Heart right ventricle (tissue), 16 donors: ENCODE data around the gene HPN. TPM values are rescaled to one million over a fixed set of nuclear protein-coding genes. Genes with fewer than 3 reads are reported as not detected.

Experiments
- ATAC-seq, 8 donors: fragments of 200-7000 bp; cut with Tn5 transposase; one replicate each; pipeline ENCODE4 v1.9.1; 2020; ENCODE audit warnings: mild to moderate bottlenecking in 8 of 8, moderate library complexity in 8 of 8, moderate number of reproducible peaks in 1 of 8
- DNase-seq, 2 donors: peaks; one replicate each; pipeline ENCODE4 v3.0.0-alpha.2; 2020
- H3K27ac ChIP-seq, 10 donors: fragments of 200-600 bp; sonication (generic) in 2 of 10; one replicate each; pipeline versions ENCODE4 v1.5.0 to v1.8.0; 2020 to 2022; ENCODE audit warnings: mild to moderate bottlenecking in 3 of 10
- H3K27me3 ChIP-seq, 7 donors: fragments of 200-600 bp; one replicate each; pipeline ENCODE4 v1.8.0; 2021 to 2022; ENCODE audit warnings: mild to moderate bottlenecking in 2 of 7
- H3K36me3 ChIP-seq, 9 donors: fragments of 200-600 bp; sonication (generic) in 1 of 9; one replicate each; pipeline versions ENCODE4 v1.5.0 to v1.8.0; 2020 to 2022; ENCODE audit warnings: mild to moderate bottlenecking in 2 of 9
- H3K4me1 ChIP-seq, 9 donors: fragments of 200-600 bp; sonication (generic) in 1 of 9; one replicate each; pipeline versions ENCODE4 v1.5.0 to v1.8.0; 2020 to 2022; ENCODE audit warnings: mild to moderate bottlenecking in 4 of 9
- H3K4me3 ChIP-seq, 10 donors: fragments of 200-600 bp; sonication (generic) in 2 of 10; one replicate each; pipeline versions ENCODE4 v1.5.0 to v1.8.0; 2020 to 2022; ENCODE audit warnings: mild to moderate bottlenecking in 7 of 10, moderate library complexity in 2 of 10
- H3K9me3 ChIP-seq, 11 donors: fragments of 200-600 bp in 10 of 11; sonication (generic) in 2 of 11; one replicate each; pipeline versions ENCODE4 v1.5.0 to v1.8.0; 2013 to 2022; ENCODE audit warnings: mild to moderate bottlenecking in 2 of 11, control low read depth in 1 of 11, moderate library complexity in 1 of 11
- CTCF ChIP-seq, 9 donors: fragments of 200-600 bp; sonication (generic) in 2 of 9; IDR thresholded peaks; one replicate each; pipeline versions ENCODE4 v1.5.0 to v1.8.0; 2021 to 2022; ENCODE audit warnings: antibody characterized with exemption in 9 of 9, mild to moderate bottlenecking in 5 of 9, moderate library complexity in 1 of 9
- WGBS, 2 donors: extraction: QIAGEN DNeasy Blood & Tissue Kit; methylation state at CpG; one replicate each; pipeline ENCODE4 v1.1.7; 2013; ENCODE audit warnings: inconsistent platforms in 1 of 2; 5-methylcytosine and 5-hydroxymethylcytosine counted together
- intact Hi-C, 10 donors: fragments of 100-400 bp; cut with DNase I; formaldehyde crosslinking; loops; one replicate each; pipeline versions ENCODE4 v1.11.1 to v1.14.2; 2022
- polyA plus RNA-seq, 2 donors: library from polyadenylated mRNA; stranded (reverse); fragments of 200-250 nt; gene quantifications; one replicate each; pipeline ENCODE4 v1.2.3, GENCODE V29; 2013
- total RNA-seq, 10 donors: library from RNA; stranded (reverse); fragmentation: NEBNext Ultra II Directional in 3 of 10; extraction: Animal tissue kit (Norgen Biotek cat#: 25700) in 3 of 10; gene quantifications; one replicate each; pipeline versions ENCODE4 v1.2.1 to v1.2.4, GENCODE V29; 2021 to 2023
- donor health status: Arrhythmogenic right ventricular cardiomyopathy.
- donor health status: ischemic (EF 13 %, LVEDD 7.1; RV severe dilation, severe dysfunction).
- donor health status: healthy with polysubstance abuse.
- donor health status: DM: no; HTN: yes; CAD: no.
- donor health status: DM: no; HTN: no; CAD: no.
- donor health status: ischemic (EF 25% LVEDD 6.9; RV normal size, moderate dysfunction).
- donor health status: ischemic (EF 25% LVEDD 5.7; RV mildly dilated, moderate dysfunction).
- donor health status: healthy.
- donor health status: DM: yes; HTN: yes; CAD: no.
- donor health status: Ischemic cardiomyopathy.
- donor health status: ischemic (EF 35%, LVEDD 5.7; RV mildly dilated, moderate dysfunction).
- donor health status: nonischemic (EF 11% LVEDD 7.7; RV severe dilation, severe dysfunction).
- donor health status: DM: yes; HTN: yes; CAD: no.
- donor health status: PGD.
- donor health status: ischemic (EF 29% LVEDD 5.4; RV normal size, mild dysfunction).
- donor health status: nonischemic (EF 23%, LVEDD 6.1; RV moderate dilation, normal function).

The HPN gene
- total and polyA plus RNA-seq, 12 donors, result 1.4 to 13.1 (median 4.0) TPM

GRCh38 chr19:35066691-35067563 is 25.4 kb downstream of the HPN start:
- Histone ChIP-seq H3K27me3 (peaks cover 0 to 9% (median 0%) of the 10 kb centered on the region in 7 donors), H3K4me1 (peaks cover 0 to 7% (median 0%) of the 10 kb centered on the region in 9 donors), H3K27ac (no peak overlapping the region), H3K9me3 (peaks cover 0 to 13% (median 6%) of the 10 kb centered on the region in 11 donors), H3K36me3 (no peaks in the 10 kb centered on the region), H3K4me3 (no peak overlapping the region)
- peak; percentile 79 to 88 for DNase-seq
- 16 to 19% methylated on average over 14 of the region's 14 CpGs for WGBS, 2 donors
- ATAC-seq, result peak; percentile 80 to 92 (median 88)
- intact Hi-C loops, result loop anchor here in 7 of 10 donors (2.0 to 10.0 kb wide), 6 partner anchors 65 to 75 kb away; partner anchors contain the start of genes LGI4 (in 4 of the 7), FXYD1 (in 3 of the 7) and FXYD7 (in 1 of the 7)
- TF ChIP-seq CTCF (IDR thresholded peaks at IDR 0.05), result peak; percentile 71 to 90 (median 84)

- Histone ChIP-seq H3K4me1 (peaks cover 0 to 7% (median 0%) of the 10 kb centered on the region in 9 donors), H3K27me3 (peaks cover 0 to 9% (median 0%) of the 10 kb centered on the region in 7 donors), H3K36me3 (no peaks in the 10 kb centered on the region), H3K9me3 (peaks cover 0 to 13% (median 6%) of the 10 kb centered on the region in 11 donors), H3K27ac (no peak overlapping the region), H3K4me3 (no peak overlapping the region)
- intact Hi-C loops, result loop anchor here in 5 of 10 donors (5.0 to 10.0 kb wide), 4 partner anchors 63 to 73 kb away; partner anchors contain the start of genes FXYD1 (in 3 of the 5), LGI4 (in 3 of the 5) and FXYD7 (in 1 of the 5)
- DNase-seq, result no peak
- no peak for ATAC-seq
- 82 to 89% methylated on average over 10 of the region's 10 CpGs for WGBS, 2 donors
- TF ChIP-seq CTCF (IDR thresholded peaks at IDR 0.05), result no peak
Measured at GRCh38 chr19:35068941-35069634, 27.6 kb downstream of the HPN start.

GRCh38 chr19:35069696-35070095 is 28.2 kb downstream of the HPN start:
- intact Hi-C loops, result loop anchor here in 5 of 10 donors (5.0 to 10.0 kb wide), 4 partner anchors 63 to 73 kb away; partner anchors contain the start of genes FXYD1 (in 3 of the 5), LGI4 (in 3 of the 5) and FXYD7 (in 1 of the 5)
- no peak overlapping the region for H3K27ac ChIP-seq
- peaks cover 0 to 13% (median 6%) of the 10 kb centered on the region in 11 donors for H3K9me3 ChIP-seq
- peaks cover 0 to 7% (median 0%) of the 10 kb centered on the region in 9 donors for H3K4me1 ChIP-seq
- no peak overlapping the region for H3K4me3 ChIP-seq
- H3K27me3 ChIP-seq, result peaks cover 0 to 9% (median 0%) of the 10 kb centered on the region in 7 donors
- ATAC-seq, result no peak
- no peaks in the 10 kb centered on the region for H3K36me3 ChIP-seq
- WGBS, 2 donors, result 64 to 88% methylated on average over 1 of the region's 1 CpG
- DNase-seq, result no peak
- TF ChIP-seq CTCF (IDR thresholded peaks at IDR 0.05), result no peak

- WGBS, 2 donors, result 83 to 88% methylated on average over 3 of the region's 3 CpGs
Measured at GRCh38 chr19:35070471-35070870, 28.9 kb downstream of the HPN start.

More at GRCh38 chr19:35070471-35070870, 28.9 kb downstream of the HPN start:
- Histone ChIP-seq H3K27me3 (peaks cover 0 to 9% (median 0%) of the 10 kb centered on the region in 7 donors), H3K4me1 (peaks cover 0 to 7% (median 0%) of the 10 kb centered on the region in 9 donors), H3K27ac (no peak overlapping the region), H3K9me3 (peaks cover 0 to 13% (median 6%) of the 10 kb centered on the region in 11 donors), H3K4me3 (no peak overlapping the region), H3K36me3 (no peaks in the 10 kb centered on the region)
- TF ChIP-seq CTCF (IDR thresholded peaks at IDR 0.05), result no peak
- DNase-seq, result no peak
- ATAC-seq, result no peak
- intact Hi-C loops, result no loop called here
